DOHH2 (cell line): ENCODE results near the gene BCL2L13.

Source experiments
- H3F3A ChIP-seq: fragments of 200-600 bp; sonication (generic), shearing (Covaris generic); 2 replicates; pipeline ENCODE4 v1.6.0; 2016; ENCODE audit warnings: antibody characterized with exemption, mild to moderate bottlenecking; ENCODE audit not compliant: control insufficient read depth, insufficient read depth
- H3K27ac ChIP-seq: fragments of 200-600 bp; sonication (generic); 2 replicates; pipeline ENCODE4 v1.5.1; 2014; ENCODE audit warnings: low read depth, mild to moderate bottlenecking, low read length, moderate library complexity
- H3K27me3 ChIP-seq: fragments of 200-600 bp; sonication (generic); 2 replicates; pipeline ENCODE4 v1.6.1; 2014; ENCODE audit warnings: mild to moderate bottlenecking, low read length, mixed read lengths; ENCODE audit not compliant: control insufficient read depth
- H3K36me3 ChIP-seq: fragments of 200-600 bp; sonication (generic); 2 replicates; pipeline ENCODE4 v1.6.1; 2014; ENCODE audit warnings: mild to moderate bottlenecking, low read length, moderate library complexity, mixed read lengths; ENCODE audit not compliant: control insufficient read depth
- H3K4me1 ChIP-seq: fragments of 200-600 bp; sonication (generic); 2 replicates; pipeline ENCODE4 v1.6.1; 2014; ENCODE audit warnings: mild to moderate bottlenecking, low read length, mixed read lengths; ENCODE audit not compliant: control insufficient read depth
- H3K4me2 ChIP-seq: fragments of 200-600 bp; sonication (generic); 2 replicates; pipeline ENCODE4 v1.6.0; 2014; ENCODE audit warnings: mild to moderate bottlenecking, low read length, moderate library complexity
- H3K4me3 ChIP-seq: fragments of 200-600 bp; sonication (generic); 2 replicates; pipeline ENCODE4 v1.5.1; 2014; ENCODE audit warnings: mild to moderate bottlenecking, low read length, mixed read lengths
- H3K79me2 ChIP-seq: fragments of 200-600 bp; sonication (generic); 2 replicates; pipeline ENCODE4 v1.6.1; 2014; ENCODE audit warnings: mild to moderate bottlenecking, low read length, mixed read lengths; ENCODE audit not compliant: control insufficient read depth
- H3K9me2 ChIP-seq: fragments of 200-600 bp; sonication (generic); replicated peaks from 2 replicates; pipeline ENCODE4 v1.6.1; 2014; ENCODE audit warnings: mild to moderate bottlenecking, low read length, mixed read lengths; ENCODE audit not compliant: control insufficient read depth
- H3K9me3 ChIP-seq: fragments of 200-600 bp; sonication (generic); 2 replicates; pipeline ENCODE4 v1.6.1; 2014; ENCODE audit warnings: antibody characterized with exemption, low read length, mixed read lengths; ENCODE audit not compliant: control insufficient read depth, insufficient read depth
- H4K20me1 ChIP-seq: fragments of 200-600 bp; sonication (generic); 2 replicates; pipeline ENCODE4 v1.6.0; 2014; ENCODE audit warnings: low read depth, mild to moderate bottlenecking, antibody characterized with exemption, low read length, moderate library complexity; ENCODE audit not compliant: control insufficient read depth, insufficient read depth
- CTCF ChIP-seq: fragments of 200-600 bp; sonication (generic); IDR thresholded peaks from one replicate; pipeline ENCODE4 v1.5.1; 2014; ENCODE audit warnings: antibody characterized with exemption, mild to moderate bottlenecking, low read depth, low read length; ENCODE audit not compliant: poor library complexity, severe bottlenecking
- EZH2phosphoT487 ChIP-seq: fragments of 200-600 bp; sonication (generic); IDR thresholded peaks from 2 replicates; pipeline ENCODE4 v1.6.1; 2017; ENCODE audit warnings: borderline replicate concordance, mild to moderate bottlenecking, antibody characterized with exemption, low read length, moderate library complexity, mixed read lengths

Gene BCL2L13

DNA sequence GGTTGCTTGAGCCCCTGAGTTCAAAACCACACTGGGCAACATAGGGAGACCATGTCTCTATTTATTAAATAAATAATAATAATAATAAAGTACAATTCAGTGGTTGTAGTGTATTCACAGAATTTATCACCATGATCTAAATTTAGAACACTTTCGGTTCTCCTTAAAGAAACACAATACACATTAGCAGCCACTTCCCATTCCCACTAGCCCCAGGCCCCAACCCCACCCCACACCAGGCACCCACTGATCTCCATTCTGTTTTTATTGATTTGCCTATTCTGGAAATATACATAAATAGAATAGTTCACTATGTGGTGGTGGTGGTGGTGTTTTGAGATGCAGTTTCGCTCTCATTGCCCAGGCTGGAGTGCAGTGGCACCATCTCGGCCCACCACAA lies 45.7 kb downstream of the BCL2L13 start:
- TF ChIP-seq CTCF, result no peak
- no peak for TF ChIP-seq EZH2phosphoT487
- H3K9me3 ChIP-seq, result no peaks in the 10 kb centered on the region
- H3K4me2 ChIP-seq, result no peak overlapping the region
- no peaks in the 10 kb centered on the region for H3K27me3 ChIP-seq
- peaks cover 10% of the 10 kb centered on the region for H3K4me1 ChIP-seq
- H4K20me1 ChIP-seq, result no peaks in the 10 kb centered on the region
- H3K27ac ChIP-seq, result no peak overlapping the region
- no peaks in the 10 kb centered on the region for H3K9me2 ChIP-seq
- peaks cover 15% of the 10 kb centered on the region for H3K36me3 ChIP-seq
- H3F3A ChIP-seq, result peaks cover 4% of the 10 kb centered on the region; the same call in 1 of the 2 replicates
- H3K4me3 ChIP-seq, result no peak overlapping the region
- peaks cover 11% of the 10 kb centered on the region; the same call in 1 of the 2 replicates for H3K79me2 ChIP-seq

- Histone ChIP-seq H3F3A (no peaks in the 10 kb centered on the region), H3K4me2 (no peak overlapping the region), H3K4me1 (no peaks in the 10 kb centered on the region), H3K36me3 (peaks cover 30% of the 10 kb centered on the region), H3K9me3 (no peaks in the 10 kb centered on the region), H3K79me2 (no peaks in the 10 kb centered on the region), H3K27ac (no peak overlapping the region), H4K20me1 (no peaks in the 10 kb centered on the region), H3K27me3 (no peaks in the 10 kb centered on the region), H3K9me2 (no peaks in the 10 kb centered on the region), H3K4me3 (no peak overlapping the region)
- TF ChIP-seq CTCF (no peak), EZH2phosphoT487 (no peak)
These were observed 54.3 kb downstream of the BCL2L13 start for GRCh38 chr22:17692841-17693240.

DNA sequence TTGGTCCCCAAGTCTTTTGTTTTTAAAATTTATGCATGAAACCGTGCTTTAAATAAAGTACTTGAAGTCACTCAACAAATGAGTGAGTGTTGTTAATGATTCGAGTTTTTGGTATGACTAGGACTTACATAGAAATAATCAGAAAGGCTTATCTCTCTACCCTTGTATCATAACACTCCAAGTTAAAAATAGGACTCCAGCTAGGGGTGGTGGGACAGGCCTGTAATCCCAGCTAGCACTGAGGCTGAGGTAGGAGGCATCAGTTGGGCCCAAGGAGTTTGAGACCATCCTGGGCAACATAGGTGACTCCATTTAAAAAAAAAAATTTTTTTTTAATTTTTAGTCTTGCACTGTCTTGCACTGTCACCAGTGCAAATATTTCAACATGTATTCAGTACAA lies 55.6 kb downstream of the BCL2L13 start:
- no peaks in the 10 kb centered on the region for H4K20me1 ChIP-seq
- peaks cover 30% of the 10 kb centered on the region for H3K36me3 ChIP-seq
- no peaks in the 10 kb centered on the region for H3K9me3 ChIP-seq
- H3K4me2 ChIP-seq, result no peak overlapping the region
- H3K27me3 ChIP-seq, result no peaks in the 10 kb centered on the region
- H3K79me2 ChIP-seq, result no peaks in the 10 kb centered on the region
- H3F3A ChIP-seq, result no peaks in the 10 kb centered on the region
- TF ChIP-seq CTCF (no peak), EZH2phosphoT487 (no peak)
- H3K27ac ChIP-seq, result no peak overlapping the region
- no peak overlapping the region for H3K4me3 ChIP-seq
- H3K9me2 ChIP-seq, result no peaks in the 10 kb centered on the region
- H3K4me1 ChIP-seq, result no peaks in the 10 kb centered on the region
